ENCODE measurements around the gene ACAD8.

DNA sequence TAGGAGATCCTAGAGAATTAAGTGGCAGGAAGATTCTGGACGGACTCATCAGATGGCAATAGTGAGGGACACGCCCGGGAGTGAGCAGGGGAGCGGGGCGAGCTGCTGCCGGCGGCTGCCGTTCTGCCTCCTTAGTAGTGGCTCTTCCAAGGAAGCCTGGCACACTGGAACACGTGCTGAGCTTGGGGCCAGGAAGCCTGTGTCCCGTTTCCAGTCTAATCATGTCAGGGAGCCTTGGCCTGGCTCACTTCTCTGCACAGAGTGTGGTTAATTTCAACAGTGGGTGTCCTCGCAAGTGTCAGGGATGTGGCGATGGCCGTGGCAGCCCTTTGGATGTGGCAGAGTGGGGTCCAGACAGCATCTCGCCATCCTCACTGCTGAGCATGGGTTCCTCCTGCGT is 39.3 kb downstream of the ACAD8 start:
- TF ChIP-seq, protein P1, sequence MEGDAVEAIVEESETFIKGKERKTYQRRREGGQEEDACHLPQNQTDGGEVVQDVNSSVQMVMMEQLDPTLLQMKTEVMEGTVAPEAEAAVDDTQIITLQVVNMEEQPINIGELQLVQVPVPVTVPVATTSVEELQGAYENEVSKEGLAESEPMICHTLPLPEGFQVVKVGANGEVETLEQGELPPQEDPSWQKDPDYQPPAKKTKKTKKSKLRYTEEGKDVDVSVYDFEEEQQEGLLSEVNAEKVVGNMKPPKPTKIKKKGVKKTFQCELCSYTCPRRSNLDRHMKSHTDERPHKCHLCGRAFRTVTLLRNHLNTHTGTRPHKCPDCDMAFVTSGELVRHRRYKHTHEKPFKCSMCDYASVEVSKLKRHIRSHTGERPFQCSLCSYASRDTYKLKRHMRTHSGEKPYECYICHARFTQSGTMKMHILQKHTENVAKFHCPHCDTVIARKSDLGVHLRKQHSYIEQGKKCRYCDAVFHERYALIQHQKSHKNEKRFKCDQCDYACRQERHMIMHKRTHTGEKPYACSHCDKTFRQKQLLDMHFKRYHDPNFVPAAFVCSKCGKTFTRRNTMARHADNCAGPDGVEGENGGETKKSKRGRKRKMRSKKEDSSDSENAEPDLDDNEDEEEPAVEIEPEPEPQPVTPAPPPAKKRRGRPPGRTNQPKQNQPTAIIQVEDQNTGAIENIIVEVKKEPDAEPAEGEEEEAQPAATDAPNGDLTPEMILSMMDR (IDR thresholded peaks at IDR 0.05; ENCODE audit: low read depth, low read length) = no peak
- no peak for TF ChIP-seq POLR2A (IDR thresholded peaks at IDR 0.05; ENCODE audit: extremely low read depth, insufficient read length)

Data from NB4 (cell line).